NCI-H226 (cell line): ENCODE measurements around the gene DOCK9.
"Not testable (repeated sequence)": the region's sequence is repeated elsewhere in the genome, so short reads cannot be mapped to it uniquely, and the experiment has no call there.

ENCODE experiments used
- DNase-seq: peaks from one replicate; pipeline ENCODE4 v3.0.0-alpha.2; 2015

DOCK9 gene

DNA sequence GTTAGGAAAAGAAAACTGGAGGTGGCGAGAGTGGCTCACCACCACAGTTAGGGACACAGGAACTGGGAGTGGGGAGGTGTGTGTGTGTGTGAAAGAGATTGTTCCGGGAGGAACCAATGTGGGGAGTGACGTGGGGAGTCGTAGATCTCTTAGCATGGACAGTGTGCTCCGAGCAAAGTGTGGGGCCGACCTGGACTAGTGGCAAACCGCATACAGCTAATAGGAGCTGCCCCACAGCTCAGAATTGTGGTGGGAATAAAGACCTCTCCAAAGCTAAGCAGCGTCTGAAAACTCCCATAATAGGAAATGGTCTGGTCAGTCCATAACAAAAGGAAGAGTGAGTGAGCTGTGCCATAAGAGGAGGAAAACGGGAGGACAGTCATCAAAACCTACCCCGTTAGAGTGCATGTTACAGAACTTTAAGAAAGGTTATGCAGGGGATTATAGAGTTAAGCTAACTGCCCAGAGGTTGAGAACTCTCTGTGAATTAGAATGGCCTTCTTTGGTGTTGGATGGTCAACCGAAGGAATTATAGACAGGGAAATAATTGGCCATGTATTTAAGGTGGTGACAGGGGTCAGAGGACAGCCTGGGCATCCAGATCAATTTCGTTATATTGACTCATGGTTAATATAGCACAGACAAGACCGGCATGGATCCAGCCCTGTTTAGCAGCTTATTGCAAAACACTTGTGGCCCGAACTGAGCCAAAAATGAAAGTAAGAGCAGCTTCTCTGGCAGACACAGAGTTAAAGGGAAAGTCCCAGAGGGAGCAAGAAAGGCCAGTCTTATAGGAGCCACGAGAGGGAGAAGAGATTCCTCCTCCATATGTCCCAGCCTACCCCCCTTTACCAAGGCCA lies 216.5 kb downstream of the DOCK9 start:
- peak; percentile 26 for DNase-seq

DNA sequence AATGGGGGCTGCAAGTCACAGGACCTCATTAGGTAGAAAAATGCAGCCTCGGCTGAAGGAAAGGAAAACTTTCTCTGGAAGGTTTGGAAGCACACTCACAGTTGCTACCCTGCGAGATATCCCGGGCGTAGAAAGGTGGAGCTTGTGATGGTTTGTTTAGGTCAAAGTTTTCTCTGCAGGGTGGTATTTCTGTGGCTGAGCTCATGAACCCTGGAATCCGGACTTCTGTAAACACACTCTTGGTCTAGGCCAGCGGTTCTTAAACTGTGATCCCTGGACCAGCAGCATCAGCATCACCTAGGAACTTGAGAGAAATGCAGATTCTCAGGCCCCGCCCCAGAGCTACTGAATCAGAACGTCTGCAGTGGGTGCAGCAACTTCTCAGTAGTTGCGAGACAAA lies 222.1 kb downstream of the DOCK9 start:
- no peak for DNase-seq

DNA sequence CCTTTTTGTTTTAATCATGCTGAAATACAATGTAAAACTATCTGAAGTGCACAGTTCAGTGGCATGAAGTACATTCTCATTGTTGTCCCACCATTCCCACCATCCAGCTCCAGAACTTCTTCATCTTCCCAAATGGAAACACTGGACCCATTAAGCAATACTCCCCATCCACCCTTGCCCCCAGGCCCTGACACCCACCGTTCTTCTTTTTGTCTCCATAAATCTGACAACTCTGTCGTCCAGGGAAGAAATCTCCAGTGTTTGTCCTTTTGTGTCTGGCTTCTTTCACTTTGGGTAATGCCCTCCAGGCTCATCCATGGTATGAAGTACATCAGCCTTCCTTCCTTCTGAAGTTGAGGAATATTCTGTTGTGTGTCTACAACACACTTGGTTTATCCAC lies 222.7 kb downstream of the DOCK9 start:
- DNase-seq, result no peak

DNA sequence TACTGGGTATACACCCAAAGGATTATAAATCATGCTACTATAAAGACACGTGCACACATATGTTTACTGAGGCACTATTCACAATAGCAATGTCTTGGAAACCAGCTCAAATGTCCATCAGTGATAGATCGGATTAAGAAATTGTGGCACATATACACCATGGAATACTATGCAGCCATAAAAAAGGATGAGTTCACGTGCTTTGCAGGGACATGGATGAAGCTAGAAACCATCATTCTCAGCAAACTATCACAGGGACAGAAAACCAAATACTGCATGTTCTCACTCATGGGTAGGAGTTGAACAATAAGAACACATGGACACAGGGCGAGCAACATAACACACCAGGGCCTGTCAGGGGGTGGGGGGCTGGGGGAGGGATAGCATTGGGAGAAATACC lies 223.4 kb downstream of the DOCK9 start:
- DNase-seq, result not testable (repeated sequence)

DNA sequence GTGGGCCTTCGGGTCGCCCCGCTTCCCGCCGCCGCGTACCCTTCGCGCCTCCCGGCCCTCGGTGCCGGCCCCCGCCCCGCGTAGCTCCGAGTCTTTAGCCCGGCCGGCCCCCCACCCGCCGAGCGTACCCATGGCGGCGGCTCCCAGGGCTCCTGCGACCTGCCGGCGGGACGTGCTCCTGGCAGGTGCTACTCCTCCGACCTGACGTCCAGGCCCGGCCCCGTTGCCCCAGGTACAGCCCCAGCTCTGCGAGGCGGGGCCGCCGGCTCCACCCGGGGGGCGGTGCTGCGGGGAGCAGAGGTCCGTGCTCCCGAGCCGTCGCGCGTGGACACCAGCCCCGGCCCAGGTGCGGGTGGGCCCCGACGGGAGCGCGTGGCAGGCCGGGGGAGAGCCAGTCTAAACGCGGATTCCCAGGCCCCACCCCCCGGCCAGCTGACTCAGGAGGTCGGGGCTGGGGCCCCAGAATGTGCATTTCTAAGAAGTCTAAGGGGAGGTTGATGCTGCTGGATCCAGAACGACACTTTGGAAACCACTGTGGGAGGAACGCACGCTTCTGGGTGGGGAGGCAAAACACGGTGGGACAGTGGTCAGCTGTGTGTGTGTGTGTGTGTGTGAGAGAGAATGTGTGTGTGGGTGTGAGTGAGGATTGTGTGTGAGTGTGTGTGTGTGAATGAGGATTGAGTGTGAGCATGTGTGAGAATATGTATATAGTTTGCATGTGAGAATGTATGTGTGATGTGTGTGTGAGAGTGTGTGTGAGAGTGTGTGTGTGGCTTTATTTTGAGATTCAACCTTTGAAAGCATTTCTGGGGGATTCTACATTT lies 225.2 kb downstream of the DOCK9 start, which contains the start of gene SLC15A1:
Gene SLC15A1 (minus strand): TSS at position 206 of the 824 bp plus-strand sequence. CDS start 74 bp downstream, at position 132.
- DNase-seq, result no peak

DNA sequence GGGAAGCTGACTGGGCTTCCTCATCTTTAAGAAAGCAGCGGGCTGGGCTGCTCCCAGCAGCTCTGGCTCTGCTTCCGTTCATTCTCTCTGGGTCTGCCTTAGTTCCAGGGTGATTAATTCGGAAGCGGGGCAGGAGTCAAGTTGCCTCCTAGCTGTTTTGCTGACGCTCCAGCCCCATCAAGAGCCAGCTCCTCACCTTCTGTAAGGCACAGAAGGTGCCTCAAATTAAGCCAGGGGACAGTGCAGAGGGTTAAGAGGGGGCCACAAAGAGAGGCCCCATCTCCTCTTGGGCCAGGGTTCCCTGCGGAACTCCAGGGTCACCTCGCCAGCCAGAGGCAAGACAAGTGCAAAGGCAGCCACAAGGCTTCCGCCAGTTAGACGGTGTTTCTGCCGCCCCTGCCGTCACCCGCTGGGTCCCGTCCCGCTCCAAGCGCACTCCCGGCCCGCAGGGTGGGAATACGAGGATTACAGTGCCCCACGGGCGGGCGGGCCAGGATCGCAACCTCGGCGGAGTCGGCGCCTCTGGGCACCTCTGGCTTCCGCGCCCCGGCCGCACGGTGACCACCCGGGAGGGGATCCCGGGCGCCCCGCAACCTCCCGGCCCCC lies 225.9 kb downstream of the DOCK9 start:
- DNase-seq, result no peak

DNA sequence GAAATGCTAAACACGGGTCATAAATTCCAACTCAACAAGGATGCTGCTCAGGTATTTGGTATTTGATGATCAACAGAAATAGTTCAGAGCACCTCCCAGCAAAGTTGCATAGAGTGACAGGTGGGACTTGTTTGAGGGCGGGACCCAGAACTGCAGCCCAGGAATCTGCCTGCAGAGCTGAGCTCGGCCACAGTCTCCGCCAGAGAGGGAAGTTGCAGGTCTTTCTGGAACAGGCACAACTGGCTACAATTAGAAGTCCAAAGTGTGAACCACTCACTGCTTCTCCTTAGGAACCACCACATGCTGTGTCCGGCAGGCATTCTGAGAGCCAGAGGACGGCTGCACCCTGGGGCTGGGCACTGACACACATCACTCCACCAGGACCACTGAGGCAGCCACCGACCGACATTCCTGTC lies 226.5 kb downstream of the DOCK9 start:
- no peak for DNase-seq

DNA sequence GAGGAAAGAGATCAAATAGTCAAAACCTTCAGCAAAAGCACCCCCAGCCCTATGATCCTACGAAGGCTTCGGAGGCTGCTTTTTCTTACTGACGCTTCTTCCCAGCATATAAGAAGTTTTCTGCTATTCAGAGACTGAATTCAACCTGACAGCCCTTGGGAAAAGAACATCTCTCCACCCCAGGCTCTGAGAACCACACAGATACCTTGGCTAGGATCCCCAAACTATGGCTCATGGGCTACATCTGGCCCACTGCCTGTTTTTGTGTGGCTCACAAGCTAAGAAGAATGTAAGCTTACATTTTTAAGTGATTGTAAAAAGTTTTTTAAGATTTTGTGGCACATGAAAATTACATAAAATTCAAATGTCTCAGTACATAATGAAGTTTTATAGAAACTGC lies 228.4 kb downstream of the DOCK9 start:
- peak; percentile 20 for DNase-seq

DNA sequence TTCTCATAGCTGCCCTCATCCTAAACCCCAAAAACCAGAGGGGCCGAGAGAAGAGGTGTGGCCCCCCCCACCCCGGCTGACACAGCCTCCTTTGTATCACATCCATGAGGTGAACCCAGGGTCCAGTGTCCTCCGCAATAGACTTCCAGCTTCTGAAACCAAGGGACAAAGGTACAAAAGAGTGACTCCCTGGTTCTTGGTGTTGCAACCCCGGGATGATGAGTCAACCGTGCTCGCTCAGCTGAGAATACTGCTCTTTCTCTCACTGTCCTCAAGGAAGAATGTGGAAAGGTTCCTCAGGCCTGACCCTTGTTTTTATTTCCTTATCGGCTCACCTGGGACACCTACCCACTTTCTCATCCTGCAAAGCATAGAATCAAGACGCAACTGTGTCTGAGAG lies 230.9 kb downstream of the DOCK9 start:
- DNase-seq, result no peak
